Sigmoid colon (tissue), 4 donors: ENCODE measurements around the gene CEP85L.

Experiments used
- EP300 ChIP-seq, 4 donors: sonication (generic); formaldehyde crosslinking; IDR thresholded peaks; one replicate each; pipeline ENCODE4 v1.6.1; 2017; ENCODE audit warnings: antibody characterized with exemption in 4 of 4
- POLR2A ChIP-seq, 2 donors: fragments of 450-650 bp; IDR thresholded peaks; one replicate each; pipeline ENCODE4 v1.6.1; 2016; ENCODE audit warnings: antibody characterized with exemption in 2 of 2, mild to moderate bottlenecking in 2 of 2, moderate library complexity in 2 of 2
- POLR2AphosphoS5 ChIP-seq, 4 donors: sonication (generic); formaldehyde crosslinking; IDR thresholded peaks; one replicate each; pipeline ENCODE4 v1.6.1; 2017; ENCODE audit warnings: antibody characterized with exemption in 4 of 4
- TF ChIP-seq, protein P1 (sequence below), 4 experiments: fragments of 450-650 bp in 3 of 4; fragments of 200-600 bp in 1 of 4; IDR thresholded peaks; one replicate each; pipeline ENCODE4 v1.5.1; 2016 to 2019; ENCODE audit warnings: antibody characterized with exemption in 4 of 4, mild to moderate bottlenecking in 3 of 4, moderate library complexity in 2 of 4

DNA sequence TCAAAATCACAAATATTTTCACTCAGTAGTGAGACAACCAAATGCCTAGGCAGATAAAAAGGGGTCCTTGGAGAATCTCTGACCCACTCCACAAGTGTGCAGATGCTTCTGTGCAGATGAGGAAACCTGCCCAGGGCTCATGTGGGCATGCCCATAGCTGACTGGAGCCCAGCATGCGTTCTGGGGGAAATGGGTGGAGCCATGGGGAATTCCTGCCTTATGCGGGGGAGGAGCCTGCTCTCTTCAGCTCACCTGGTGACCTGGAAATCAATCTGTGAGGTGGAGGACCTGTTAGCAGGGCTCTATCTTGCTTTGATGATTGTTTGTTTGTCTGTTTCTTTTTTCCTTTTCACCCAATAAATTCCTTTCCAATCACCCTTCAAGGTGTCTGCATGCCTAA is 126.7 kb downstream of the CEP85L start:
- TF ChIP-seq, protein P1, sequence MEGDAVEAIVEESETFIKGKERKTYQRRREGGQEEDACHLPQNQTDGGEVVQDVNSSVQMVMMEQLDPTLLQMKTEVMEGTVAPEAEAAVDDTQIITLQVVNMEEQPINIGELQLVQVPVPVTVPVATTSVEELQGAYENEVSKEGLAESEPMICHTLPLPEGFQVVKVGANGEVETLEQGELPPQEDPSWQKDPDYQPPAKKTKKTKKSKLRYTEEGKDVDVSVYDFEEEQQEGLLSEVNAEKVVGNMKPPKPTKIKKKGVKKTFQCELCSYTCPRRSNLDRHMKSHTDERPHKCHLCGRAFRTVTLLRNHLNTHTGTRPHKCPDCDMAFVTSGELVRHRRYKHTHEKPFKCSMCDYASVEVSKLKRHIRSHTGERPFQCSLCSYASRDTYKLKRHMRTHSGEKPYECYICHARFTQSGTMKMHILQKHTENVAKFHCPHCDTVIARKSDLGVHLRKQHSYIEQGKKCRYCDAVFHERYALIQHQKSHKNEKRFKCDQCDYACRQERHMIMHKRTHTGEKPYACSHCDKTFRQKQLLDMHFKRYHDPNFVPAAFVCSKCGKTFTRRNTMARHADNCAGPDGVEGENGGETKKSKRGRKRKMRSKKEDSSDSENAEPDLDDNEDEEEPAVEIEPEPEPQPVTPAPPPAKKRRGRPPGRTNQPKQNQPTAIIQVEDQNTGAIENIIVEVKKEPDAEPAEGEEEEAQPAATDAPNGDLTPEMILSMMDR (IDR thresholded peaks at IDR 0.05) = no peak
- TF ChIP-seq POLR2AphosphoS5 (IDR thresholded peaks at IDR 0.05) (no peak), POLR2A (IDR thresholded peaks at IDR 0.05) (no peak), EP300 (IDR thresholded peaks at IDR 0.05) (no peak)
